ENCODE measurements around the gene PSRC1.

PSRC1 gene

GRCh38 chr1:109235137-109235536 lies 47.8 kb downstream of the PSRC1 start:
- H3K4me3 ChIP-seq (ENCODE audit: control insufficient read depth, low read depth, low read length), result no peak overlapping the region
- no peak for TF ChIP-seq CTCF (IDR thresholded peaks at IDR 0.05; ENCODE audit: control insufficient read depth, insufficient read depth, low read depth, low read length, missing control alignments)
- no peak for DNase-seq (ENCODE audit: low read depth)

- TF ChIP-seq CTCF (IDR thresholded peaks at IDR 0.05; ENCODE audit: control insufficient read depth, insufficient read depth, low read depth, low read length, missing control alignments), result no peak
- no peak for DNase-seq (ENCODE audit: low read depth)
- no peak overlapping the region for H3K4me3 ChIP-seq (ENCODE audit: control insufficient read depth, low read depth, low read length)
These were observed 51.9 kb downstream of the PSRC1 start for GRCh38 chr1:109231066-109231465.
